ENCODE measurements around the gene LACC1.

The LACC1 gene
- total RNA-seq = 5.6 to 5.9 reads per million in 2 donors

DNA sequence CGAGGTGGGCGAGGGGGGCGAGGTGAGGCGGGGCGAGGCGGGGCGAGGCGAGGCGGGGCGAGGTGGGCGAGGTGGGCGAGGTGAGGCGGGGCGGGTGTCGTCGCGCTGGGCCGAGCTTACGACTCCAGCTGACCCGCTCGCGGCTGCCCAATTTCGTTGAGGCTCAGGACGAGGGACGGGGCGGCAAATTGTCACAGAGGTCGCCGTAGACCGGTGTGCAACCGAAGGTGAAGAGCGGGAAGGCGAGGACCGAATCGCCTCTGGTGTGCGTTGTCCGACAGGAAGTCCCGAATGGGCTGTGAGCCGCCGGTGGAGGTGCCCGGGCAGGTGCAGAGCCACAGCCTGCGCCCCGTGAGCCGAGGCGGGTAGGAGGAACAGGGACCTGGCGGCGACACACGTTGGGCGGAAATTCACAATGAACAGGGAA, at the start of gene LACC1:
Gene LACC1, plus strand, starts transcription at position 150 of the 427 bp plus-strand sequence. CDS start 1,082 bp downstream, outside the sequence.
- DNase-seq = no peak

DNA sequence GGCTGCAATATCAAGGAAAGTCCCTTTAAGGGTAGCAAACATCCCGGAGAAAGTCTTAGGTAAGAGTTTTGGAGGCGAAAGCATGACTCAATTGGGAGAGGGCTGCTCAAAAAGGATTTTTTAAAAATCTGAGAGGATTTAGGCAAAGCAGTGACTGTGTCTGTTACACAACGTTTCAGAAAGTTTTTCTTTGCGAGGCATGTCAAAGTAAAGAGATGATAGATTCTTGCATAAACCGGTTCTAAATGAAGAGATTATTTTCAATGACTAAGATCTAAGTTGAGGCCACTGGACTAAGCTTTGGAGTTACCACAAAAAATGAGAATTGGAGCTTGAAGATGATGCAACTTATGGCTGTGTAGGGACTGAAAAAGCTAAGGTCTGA, 49.2 kb upstream of the LACC1 start:
- no peak for DNase-seq

DNA sequence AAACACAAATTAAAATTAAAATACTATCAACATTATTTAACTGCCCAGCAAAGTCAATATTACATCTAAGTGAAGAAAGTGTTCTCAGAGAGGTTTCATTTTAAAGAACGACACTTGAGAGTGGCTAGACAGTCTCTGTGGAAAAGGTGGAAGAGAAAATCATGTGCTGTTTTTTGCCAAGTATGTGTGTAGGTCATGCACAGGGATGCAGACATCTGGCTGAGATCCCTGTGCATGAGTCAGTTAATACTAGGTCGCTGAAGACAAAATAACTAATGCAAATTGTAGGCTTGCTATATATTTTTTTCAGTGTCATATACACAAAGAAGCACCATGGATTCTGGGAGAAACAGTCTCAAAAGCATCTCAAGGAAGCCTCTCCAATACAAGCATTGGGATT, 48.6 kb upstream of the LACC1 start:
- no peak for DNase-seq

DNA sequence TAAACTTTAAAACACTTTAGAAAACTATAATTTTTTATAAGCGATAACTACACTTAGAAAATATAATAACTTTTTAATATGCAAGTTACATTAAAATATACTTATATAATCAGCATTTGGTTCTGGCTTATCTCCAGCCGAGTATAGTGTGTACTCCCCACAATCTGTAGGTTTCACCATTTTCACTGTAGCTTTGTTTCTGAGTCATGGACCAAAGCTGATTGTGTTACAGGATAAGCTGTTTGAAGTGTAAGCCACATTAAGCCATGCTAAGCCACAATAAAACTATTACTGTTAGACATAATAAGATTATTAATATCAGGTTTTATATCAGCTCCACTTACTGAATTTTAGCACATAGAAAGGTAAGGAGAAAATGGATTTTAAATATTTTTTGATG, 44.0 kb upstream of the LACC1 start:
- DNase-seq = no peak

DNA sequence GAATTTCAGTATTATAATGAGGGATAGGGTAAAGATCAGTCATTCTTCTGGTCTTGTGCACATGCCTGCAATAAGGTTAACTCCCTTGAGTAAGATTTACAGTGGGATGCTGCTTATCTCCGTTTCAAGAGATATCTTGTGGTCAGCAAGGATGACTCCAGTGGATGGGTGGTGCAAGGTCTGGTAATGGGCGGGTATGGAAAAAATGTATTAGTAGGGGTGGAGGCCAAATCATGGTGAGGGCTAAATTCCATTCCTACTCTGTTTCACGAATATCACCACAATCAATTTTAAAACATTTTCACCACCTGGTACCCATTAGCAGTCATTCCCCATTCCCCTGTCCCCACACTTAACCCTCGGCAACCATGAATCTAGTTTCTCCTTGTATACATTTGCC, 40.8 kb upstream of the LACC1 start:
- DNase-seq = no peak

DNA sequence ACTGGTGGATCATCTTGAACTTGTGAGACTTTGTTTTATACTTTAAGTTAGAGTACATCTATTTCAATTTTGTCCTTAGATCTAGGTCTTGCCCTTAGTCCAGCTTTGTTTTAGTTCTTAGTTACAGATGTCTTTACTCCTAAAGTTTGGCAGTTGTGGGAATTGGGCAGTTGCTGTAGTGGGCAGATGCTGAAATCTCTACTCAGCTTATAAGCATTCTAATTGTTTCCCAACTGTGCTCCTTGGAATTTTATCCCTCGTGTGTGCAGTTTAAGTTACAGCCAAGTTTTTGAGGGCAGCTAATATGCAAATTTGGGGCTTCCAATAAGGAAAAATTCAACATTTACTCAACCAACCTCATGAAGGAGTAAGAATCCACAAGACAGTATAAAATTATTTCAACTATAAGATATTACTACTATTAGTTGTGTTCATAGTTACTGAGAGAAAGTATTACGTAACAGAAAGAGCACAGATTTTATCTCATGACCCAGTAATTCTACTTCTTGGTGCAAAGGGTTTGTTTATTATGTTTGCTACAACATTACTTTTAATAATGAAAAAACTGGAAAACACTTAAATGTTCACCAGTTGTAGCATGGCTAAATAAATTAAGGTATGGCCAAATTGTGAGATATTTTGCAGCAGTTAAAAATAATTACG, 33.1 kb upstream of the LACC1 start:
- DNase-seq = no peak

DNA sequence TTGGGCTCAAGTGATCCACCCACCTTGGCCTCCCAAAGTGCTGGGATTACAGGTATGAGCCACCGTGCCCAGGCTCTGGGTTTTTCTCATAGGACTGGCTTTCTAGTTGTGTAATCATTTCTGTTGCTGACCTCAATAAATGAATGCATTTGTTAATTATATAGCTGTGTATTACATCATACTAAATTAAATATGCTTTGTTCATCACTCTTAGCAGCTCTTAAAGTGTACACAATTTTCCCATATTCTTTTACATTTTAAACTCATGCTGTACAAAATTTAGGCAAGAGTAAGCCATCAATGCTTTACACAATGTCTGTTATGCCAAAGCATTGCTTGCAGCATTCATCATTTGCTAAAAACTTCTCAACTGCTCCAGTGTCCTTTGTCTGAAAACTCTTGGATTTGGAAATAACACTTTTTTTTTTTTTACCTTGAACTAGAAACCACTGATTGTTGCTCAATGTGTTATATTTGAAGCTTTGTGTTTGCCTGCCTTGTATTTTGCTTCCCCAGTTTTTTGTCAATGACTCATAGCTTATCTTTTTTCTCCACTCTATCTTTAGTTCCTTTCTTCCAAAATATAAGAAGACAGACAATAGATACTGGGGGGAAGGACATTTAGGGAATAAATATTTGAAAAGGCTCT, 31.6 kb upstream of the LACC1 start:
- DNase-seq = no peak

DNA sequence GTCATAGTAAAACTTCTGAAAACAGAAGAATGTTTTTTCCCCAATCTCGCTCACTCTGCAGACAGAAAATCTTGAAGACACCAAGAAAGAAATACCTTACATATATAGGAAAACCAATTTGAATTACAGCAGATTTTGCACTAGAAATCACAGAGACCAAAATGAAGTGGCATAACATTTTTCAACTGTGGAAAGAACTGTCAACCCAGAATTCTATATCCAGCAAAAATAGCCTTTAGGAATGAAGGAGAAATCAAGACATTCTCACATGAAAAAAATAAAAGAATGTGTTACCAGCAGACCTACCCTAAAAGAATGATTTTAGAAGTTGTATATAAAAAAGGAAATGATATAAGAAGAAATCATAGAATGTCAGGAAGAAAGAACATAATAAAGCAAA, 28.8 kb upstream of the LACC1 start:
- no peak for DNase-seq

DNA sequence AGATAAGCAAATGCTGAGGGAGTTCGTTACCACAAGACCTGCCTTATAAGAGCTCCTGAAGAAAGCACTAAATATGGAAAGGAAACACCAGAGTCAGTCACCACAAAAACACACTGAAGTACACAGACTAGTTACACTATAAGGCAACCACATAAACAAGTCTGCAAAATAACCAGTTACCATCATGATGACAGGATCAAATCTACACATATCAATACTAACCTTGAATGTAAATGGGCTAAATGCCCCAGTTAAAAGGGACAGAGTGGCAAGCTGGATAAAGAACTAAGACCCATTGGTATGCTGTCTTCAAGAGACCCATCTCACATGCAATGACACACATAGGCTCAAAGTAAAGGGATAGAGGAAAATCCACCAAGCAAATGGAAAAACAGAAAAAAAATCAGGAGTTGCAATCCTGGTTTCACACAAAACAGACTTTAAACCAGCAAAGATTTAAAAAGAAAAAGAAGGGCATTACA, 26.7 kb upstream of the LACC1 start:
- no peak for DNase-seq

DNA sequence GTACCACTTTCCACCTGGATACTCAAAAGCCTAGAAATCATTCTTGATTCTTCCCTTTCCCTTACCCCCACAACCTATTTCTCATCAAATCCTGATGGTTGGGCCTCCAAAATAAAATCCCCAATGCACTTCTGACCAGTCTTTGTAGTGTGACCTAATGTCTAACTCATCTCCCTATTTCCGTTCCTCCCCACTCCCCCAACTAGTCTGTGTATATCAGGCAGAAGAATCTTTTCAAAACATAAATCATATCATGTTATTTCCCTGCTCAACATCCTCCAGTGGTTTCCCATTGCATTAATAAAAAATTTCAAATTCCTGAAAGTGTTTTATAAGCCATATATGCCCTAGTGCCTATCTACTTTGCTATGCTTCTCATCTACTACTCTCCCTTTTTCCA, 17.8 kb upstream of the LACC1 start:
- DNase-seq = no peak

DNA sequence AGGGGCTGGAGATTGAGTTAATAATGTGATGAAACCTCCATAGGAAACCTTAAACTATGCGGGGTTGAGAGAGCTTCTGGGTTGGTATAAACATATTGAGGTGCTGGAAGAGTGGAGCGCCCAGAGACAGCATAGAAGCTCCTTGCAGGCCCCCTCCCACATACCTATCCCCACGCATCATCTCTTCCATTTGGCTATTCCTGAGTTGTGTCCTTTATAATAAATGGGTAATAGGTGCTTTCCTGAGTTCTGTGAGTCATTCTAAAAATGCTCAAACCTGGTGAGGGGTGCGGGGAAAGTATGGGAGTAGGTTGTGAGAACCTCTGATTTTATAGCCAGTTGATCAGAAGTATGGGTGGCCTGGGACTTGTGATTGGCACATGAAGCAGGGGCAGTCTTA, 14.8 kb upstream of the LACC1 start:
- no peak for DNase-seq

DNA sequence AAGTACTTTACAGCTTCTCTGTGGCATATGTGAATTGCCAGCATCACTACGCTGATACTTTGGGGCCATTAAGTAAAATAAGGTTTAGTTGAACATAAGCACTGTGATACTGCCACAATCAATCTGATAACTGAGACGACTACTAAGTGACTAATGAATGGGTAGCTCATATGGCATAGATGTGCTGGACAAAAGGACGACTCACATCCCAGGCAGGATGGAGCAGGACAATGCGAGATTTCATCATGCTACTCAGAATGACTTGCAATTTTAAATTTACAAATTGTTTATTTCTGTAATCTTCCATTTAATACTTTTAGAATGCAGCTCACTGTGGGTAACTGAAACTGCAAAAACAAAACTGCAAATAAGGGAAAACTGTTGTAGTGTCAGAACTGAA, 13.8 kb upstream of the LACC1 start:
- DNase-seq = no peak

DNA sequence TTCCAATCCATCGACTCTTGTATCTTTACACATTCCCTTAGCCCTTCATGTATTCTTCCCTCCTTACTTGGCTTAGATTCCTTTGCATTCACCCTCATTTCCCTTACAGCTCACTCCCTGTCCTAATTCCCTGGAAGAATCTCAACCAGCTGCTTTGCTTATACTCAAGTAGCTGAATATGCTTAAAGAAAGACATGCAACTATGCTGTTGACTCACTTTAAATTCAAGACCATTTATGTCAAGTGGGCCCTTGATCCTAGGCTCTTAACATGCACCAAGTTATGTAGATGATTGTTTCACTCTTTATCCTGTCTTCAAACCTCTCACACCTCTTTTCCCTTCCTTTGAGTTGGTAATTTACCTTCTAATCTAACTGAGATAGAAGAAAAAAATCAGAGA, 7.5 kb upstream of the LACC1 start:
- no peak for DNase-seq

DNA sequence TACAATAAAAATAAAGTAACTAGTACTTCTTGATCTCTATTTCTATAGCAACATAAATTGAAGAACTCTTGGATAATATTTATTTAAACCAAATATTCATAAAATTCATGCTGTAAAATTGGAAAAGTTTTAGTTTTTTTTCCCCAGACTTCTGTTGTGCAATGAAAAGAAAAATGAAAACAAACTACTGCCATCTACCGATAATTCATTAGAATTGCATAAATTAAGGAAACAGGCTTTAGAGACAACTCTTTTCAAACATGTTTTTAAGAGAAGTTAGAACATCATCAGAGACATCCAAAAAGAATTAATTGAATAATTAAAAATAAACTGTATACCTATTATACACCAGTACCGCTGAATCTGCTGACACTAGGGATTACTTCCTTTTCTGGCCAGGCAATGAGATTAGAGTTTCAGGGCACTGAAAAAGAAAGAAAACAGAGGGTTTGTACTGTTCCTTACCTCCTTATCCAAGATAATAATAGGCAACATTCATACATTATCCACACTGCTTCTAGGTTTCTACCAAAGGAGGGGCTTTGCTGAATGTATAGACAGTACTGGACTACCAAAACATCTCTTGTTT, 5.1 kb upstream of the LACC1 start:
- DNase-seq = no peak

DNA sequence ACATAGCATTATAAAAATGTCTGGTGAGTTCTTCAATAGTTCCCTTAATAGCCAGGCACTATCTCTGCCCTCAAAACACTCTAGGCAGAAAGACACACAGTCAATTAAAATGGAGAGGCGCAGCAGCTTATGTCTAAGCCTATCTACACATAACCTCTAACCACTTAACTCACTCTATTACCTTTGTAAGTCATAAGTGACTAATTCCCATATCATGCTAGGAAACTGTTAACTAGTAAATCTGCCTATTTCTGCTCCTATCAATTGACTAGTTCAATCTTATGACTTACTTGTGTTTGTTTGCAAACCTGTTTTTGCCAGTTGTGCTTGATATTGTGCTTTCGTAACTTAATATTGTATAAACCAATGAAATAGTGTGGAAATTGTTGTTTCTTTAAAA, 3.3 kb upstream of the LACC1 start:
- no peak for DNase-seq

DNA sequence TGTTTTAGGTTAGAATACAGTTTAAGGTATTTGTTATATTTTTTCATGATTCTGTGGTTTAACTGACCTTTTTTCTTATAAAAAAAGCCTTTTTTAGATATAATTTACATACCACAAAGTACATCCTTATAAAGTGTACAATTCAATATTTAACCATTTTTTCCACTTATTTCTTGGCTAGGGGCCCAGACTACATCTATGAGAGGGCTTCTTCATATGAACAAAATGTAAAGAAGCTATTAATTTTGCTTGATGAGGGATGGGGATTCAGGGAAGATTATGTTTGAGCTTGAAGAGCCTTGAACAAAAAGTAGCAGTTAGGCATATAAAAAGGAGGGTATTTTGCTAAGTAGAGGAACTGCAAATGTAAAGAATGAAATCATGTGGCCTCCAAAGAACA, 2.4 kb upstream of the LACC1 start:
- DNase-seq = no peak

DNA sequence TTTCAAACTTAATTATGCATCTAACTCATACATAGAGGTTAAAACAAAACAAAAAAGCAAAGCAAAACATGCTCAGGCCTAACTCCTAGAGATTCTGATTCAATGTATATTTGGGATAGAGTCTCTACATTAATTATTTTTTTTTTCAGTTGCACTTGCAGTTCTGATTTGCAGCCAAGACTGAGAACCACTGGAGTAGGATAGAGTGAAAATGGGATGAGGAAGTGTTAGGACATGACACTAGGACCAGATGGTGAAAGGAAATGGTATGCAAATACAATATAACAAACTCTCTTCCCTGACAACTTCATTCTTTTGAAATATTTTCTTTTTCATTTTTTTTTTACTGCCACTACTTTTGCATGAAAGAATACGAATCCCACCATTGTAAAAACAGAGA, 1.9 kb upstream of the LACC1 start:
- DNase-seq = no peak

DNA sequence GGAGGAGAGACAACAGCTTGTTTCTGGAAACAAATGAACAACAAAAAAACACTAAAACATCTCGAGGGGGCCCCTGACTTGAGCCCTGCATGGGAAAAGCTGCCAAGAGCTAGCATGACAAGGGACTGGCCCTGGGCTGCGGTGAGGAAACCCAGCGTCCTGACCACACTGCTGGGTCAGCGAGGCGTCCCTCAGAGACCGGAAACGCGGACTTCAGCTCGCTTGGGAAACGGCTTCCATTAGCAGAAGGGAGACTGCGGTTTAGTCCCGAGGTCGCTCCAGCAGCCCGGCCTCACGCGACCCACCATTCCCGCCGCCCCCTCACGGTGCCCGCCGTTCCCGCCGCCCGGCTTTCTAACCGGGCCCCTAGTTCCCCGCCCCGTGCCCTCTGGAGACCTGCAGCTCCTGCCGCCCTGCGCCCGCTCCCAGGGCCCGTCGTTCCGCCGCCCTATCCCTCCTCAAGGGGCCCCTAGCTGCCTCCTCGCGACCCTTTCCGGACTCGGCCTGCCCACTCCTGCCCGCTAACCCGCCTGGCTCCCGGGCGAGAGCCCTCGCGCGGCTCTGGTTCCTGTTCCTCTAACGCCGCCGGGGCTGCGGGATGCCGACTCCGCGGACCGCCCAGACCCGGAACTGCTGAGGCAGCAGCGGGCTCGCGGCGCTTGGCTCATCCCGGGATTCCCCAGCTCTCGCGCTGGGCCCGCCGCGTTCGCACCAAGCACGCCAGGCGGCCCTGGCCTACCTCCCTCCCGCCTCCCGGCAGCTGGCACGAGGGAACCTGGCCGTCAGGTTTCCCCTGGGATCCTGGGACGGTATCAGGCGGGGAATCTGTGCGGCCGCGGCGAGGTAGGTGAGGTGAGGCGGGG, 581 bp upstream of the LACC1 start, which contains the start of gene CCDC122:
Gene CCDC122, minus strand, starts transcription at position 849 of the 863 bp plus-strand sequence. CDS start 10,364 bp downstream, outside the sequence.
- peak; percentile 71 for DNase-seq

DNA sequence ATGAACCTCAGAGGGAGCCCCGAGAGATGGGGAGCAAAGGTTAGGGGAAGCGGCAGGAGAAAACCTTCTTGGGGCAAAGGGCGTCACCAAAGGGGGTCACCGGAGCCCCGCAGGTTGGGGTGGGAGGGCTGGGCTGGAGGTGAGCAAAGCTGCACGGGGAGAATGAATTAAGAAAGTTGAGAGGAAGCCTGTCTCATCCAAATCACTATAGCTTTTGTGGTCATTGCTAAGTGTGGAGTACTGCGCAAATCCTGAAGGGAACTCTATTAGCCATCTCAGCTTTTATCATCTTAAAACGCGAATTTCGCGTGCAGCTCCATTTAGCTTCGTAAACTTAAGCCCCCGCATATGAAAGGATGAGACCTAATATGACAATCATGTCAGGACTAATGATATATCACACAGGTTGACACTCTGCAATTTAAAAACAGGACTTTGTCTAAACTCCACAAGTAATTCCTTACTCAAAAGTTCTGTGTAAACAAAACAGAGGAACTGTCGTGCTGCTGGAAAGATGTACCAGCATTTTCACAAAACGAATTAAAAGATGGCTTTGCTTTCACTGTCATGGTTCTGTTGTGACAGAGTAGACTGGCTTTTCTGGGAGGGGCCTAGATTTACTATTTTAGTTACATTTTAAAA, 631 bp downstream of the LACC1 start:
- no peak for DNase-seq

DNA sequence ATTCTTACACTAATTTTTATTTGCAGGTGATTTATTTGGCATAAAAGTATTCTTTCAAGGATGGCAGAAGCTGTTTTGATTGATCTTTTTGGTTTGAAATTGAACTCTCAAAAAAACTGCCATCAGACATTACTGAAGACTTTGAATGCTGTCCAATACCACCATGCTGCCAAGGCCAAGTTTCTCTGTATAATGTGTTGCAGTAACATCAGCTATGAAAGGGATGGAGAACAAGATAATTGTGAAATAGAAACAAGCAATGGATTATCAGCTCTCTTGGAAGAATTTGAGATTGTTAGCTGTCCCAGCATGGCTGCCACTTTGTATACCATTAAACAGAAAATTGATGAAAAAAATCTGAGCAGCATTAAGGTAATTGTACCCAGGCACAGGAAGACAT, 1.2 kb downstream of the LACC1 start:
- DNase-seq = no peak

DNA sequence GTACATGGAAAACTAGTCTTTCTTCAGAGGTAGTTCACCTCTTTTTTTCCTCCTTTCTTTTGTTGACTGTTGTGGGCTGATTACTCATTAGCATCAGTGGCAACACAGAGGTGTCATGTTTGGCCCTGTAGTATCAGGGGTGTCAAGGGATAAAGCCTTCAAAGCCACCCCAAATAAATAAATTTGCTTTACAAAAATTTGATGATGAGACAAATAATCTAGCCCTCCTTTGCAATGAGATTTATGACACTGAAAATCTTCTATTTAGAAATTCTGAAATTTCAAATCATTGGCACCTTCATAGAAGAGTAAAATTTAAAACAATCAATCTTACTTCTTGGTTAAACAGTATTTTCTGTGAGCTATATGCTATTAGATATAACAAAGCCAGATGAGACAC, 1.9 kb downstream of the LACC1 start:
- no peak for DNase-seq

DNA sequence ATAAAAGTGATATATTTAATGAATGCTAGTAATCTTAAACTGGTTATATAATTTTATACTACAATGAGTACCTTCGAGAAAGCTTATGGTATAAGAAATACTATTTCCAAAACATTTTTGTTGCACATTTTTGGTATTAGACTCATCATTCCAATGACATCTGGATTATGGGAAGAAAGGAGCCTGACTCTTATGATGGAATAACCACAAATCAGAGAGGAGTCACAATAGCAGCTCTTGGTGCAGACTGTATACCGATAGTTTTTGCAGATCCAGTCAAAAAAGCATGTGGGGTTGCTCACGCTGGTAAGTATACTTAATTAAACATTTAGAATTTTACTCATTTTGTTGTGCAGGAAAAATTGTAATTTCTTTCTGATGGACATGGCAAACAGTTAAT, 3.9 kb downstream of the LACC1 start:
- no peak for DNase-seq

DNA sequence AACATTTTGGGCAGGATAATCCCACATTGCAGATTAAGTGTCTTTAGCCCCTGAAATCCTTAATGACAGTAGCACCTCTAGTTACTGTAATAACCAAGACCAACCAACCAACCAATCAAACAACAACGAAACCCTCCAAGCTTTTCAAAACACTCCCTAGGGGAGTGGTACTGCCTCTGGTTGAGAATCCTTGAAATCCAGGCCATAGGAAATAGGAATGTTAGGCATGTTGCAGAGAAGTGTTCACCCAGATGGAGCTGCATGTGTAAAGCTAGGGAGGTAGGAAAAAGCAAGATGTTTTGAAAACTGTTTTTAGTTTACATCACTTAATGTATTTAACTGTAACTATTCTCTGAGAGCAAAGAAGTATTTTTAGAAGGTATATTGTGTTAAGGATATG, 4.5 kb downstream of the LACC1 start:
- no peak for DNase-seq

Measured in T-helper 9 cell (primary cell).